Gastrocnemius medialis (tissue), 4 donors: Measurements from ENCODE around the gene USF3. TPM values are rescaled to one million over a fixed set of nuclear protein-coding genes. Genes with fewer than 3 reads are reported as not detected.

Experiments used
- ATAC-seq, 2 donors: fragments of 150-250 bp; one replicate each; pipeline ENCODE4 v1.9.1; 2016
- DNase-seq, 2 donors: peaks; one replicate each; pipeline ENCODE4 v3.0.0-alpha.2; 2019
- H3K27ac ChIP-seq, 4 donors: fragments of 200-600 bp; sonication (generic); 1 replicate in 1 of 4; 2 replicates in 3 of 4; pipeline ENCODE4 v1.5.1; 2016 to 2018; ENCODE audit warnings: mild to moderate bottlenecking in 2 of 4, moderate library complexity in 1 of 4
- H3K27me3 ChIP-seq, 3 donors: fragments of 200-600 bp; sonication (generic) in 2 of 3; 1 replicate in 1 of 3; 2 replicates in 2 of 3; pipeline versions ENCODE4 v1.5.1 to v1.6.0; 2016 to 2019; ENCODE audit warnings: mild to moderate bottlenecking in 1 of 3, moderate library complexity in 1 of 3
- H3K36me3 ChIP-seq, 2 donors: fragments of 200-600 bp; sonication (generic) in 1 of 2; one replicate each; pipeline ENCODE4 v1.5.1; 2017 to 2018
- H3K4me1 ChIP-seq, 2 donors: fragments of 200-600 bp; sonication (generic) in 1 of 2; one replicate each; pipeline ENCODE4 v1.5.1; 2016 to 2017; ENCODE audit warnings: mild to moderate bottlenecking in 2 of 2
- H3K4me3 ChIP-seq, 4 donors: fragments of 200-600 bp; sonication (generic) in 3 of 4; 1 replicate in 1 of 4; 2 replicates in 3 of 4; pipeline ENCODE4 v1.5.1; 2016 to 2019; ENCODE audit warnings: mild to moderate bottlenecking in 2 of 4
- H3K9me3 ChIP-seq, 3 donors: fragments of 200-600 bp; sonication (generic) in 2 of 3; 1 replicate in 1 of 3; 2 replicates in 2 of 3; pipeline ENCODE4 v1.5.1; 2016 to 2019
- POLR2A ChIP-seq, 2 donors: fragments of 450-650 bp; IDR thresholded peaks; one replicate each; pipeline ENCODE4 v1.6.1; 2017; ENCODE audit warnings: antibody characterized with exemption in 2 of 2, mild to moderate bottlenecking in 2 of 2, moderate library complexity in 2 of 2
- in situ Hi-C, 4 donors: fragments of 200-750 bp; cut with MboI; loops; one replicate each; pipeline versions ENCODE4 v1.15.0 to v1.8.0; 2017; ENCODE audit warnings: low sequenced_read_pairs in 4 of 4
- intact Hi-C: fragments of 100-400 bp; cut with DNase I; formaldehyde crosslinking; loops from one replicate; pipeline ENCODE4 v1.15.1; 2023; ENCODE audit warnings: low total_unique reads
- total RNA-seq, 4 donors: library from RNA; depleted of rRNA; stranded (reverse); fragments of >200 nt; gene quantifications; one replicate each; pipeline versions ENCODE4 v1.1.0 to v1.2.3, GENCODE V29; 2016
- TF ChIP-seq, protein P1 (sequence below), 5 experiments: fragments of 450-650 bp in 3 of 5; fragments of 200-600 bp in 2 of 5; sonication (generic) in 2 of 5; IDR thresholded peaks in 4 of 5; conservative IDR thresholded peaks in 1 of 5; 1 replicate in 4 of 5; 2 replicates in 1 of 5; pipeline ENCODE4 v1.5.1; 2016 to 2019; ENCODE audit warnings: antibody characterized with exemption in 5 of 5, mild to moderate bottlenecking in 3 of 5, moderate library complexity in 3 of 5

The USF3 gene, protein sequence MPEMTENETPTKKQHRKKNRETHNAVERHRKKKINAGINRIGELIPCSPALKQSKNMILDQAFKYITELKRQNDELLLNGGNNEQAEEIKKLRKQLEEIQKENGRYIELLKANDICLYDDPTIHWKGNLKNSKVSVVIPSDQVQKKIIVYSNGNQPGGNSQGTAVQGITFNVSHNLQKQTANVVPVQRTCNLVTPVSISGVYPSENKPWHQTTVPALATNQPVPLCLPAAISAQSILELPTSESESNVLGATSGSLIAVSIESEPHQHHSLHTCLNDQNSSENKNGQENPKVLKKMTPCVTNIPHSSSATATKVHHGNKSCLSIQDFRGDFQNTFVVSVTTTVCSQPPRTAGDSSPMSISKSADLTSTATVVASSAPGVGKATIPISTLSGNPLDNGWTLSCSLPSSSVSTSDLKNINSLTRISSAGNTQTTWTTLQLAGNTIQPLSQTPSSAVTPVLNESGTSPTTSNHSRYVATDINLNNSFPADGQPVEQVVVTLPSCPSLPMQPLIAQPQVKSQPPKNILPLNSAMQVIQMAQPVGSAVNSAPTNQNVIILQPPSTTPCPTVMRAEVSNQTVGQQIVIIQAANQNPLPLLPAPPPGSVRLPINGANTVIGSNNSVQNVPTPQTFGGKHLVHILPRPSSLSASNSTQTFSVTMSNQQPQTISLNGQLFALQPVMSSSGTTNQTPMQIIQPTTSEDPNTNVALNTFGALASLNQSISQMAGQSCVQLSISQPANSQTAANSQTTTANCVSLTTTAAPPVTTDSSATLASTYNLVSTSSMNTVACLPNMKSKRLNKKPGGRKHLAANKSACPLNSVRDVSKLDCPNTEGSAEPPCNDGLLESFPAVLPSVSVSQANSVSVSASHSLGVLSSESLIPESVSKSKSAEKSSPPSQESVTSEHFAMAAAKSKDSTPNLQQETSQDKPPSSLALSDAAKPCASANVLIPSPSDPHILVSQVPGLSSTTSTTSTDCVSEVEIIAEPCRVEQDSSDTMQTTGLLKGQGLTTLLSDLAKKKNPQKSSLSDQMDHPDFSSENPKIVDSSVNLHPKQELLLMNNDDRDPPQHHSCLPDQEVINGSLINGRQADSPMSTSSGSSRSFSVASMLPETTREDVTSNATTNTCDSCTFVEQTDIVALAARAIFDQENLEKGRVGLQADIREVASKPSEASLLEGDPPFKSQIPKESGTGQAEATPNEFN (N-terminal part only)
- 10 to 100 TPM; 35.7 to 49.6 (median 40.1) TPM for total RNA-seq

DNA sequence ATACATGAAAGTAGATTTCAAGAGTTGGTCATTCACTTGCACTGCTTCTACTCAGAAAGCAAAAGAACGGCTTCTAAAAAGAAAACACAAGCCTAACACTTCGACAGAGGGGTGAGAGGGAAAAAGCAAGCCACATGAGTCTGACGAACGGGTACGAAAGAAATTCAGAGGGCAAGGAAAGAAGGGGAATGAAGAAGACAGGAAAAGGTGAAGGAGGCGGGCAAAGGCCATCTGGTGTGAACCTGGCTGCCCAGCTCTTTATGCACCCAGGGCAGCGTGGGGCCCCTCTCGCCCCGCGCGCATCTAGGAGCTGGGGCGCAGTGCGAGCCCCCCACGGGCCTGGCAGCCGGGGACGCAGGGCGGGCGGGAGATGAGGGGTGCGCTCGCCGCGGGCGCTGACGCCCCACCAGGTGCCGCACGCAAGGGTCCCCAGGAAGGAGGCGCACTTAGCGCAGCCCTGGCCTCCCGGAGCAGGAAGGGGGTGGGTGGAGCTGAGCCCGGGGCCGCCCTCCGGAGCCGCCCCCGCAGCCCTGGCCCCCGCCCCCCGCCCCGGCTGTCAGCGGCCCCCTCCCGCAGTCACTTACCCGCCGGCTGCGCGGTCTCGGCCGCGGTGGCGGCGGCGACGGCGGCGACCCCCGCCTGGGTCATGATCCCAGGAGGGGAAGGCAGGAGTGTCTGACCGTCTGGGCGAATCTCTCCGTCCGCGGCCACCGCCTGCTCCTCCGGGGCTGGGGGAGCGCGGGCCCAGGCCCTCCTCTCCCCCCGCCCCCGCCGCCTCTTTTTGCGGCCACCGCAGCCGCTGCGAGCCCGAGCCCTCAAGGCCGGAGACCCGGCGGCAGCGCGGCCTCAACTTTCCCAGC is at the start of gene USF3:
TSS of gene USF3 (minus strand) at position 857 of the 860 bp plus-strand sequence. CDS start 21,764 bp downstream, outside the sequence.
- Histone ChIP-seq H3K9me3 (no peaks in the 10 kb centered on the region), H3K27me3 (no peaks in the 10 kb centered on the region), H3K4me1 (peaks cover 57 to 60% of the 10 kb centered on the region in 2 donors), H3K36me3 (no peaks in the 10 kb centered on the region), H3K4me3 (peak within 1 kb of the TSS; percentile 76 to 91 (median 81)), H3K27ac (peak within 1 kb of the TSS; percentile 95 to 99 (median 96))
- ATAC-seq, result peak; percentile 58 to 69
- peak; percentile 61 to 73 for DNase-seq
- in situ Hi-C loops (loop anchor here in 1 of 4 donors (5.0 to 10.0 kb wide), 2 partner anchors 51 to 181 kb away; partner anchors contain the start of genes ATP6V1A, NAA50 and SPICE1), intact Hi-C loops (loop anchor here (2.0 to 5.0 kb wide), 5 partner anchors 35 to 679 kb away; partner anchors contain the start of genes CCDC191 and QTRT2)
- TF ChIP-seq, protein P1, sequence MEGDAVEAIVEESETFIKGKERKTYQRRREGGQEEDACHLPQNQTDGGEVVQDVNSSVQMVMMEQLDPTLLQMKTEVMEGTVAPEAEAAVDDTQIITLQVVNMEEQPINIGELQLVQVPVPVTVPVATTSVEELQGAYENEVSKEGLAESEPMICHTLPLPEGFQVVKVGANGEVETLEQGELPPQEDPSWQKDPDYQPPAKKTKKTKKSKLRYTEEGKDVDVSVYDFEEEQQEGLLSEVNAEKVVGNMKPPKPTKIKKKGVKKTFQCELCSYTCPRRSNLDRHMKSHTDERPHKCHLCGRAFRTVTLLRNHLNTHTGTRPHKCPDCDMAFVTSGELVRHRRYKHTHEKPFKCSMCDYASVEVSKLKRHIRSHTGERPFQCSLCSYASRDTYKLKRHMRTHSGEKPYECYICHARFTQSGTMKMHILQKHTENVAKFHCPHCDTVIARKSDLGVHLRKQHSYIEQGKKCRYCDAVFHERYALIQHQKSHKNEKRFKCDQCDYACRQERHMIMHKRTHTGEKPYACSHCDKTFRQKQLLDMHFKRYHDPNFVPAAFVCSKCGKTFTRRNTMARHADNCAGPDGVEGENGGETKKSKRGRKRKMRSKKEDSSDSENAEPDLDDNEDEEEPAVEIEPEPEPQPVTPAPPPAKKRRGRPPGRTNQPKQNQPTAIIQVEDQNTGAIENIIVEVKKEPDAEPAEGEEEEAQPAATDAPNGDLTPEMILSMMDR (IDR thresholded peaks at IDR 0.05 in 4 of 5, conservative IDR thresholded peaks at IDR 0.05 in 1 of 5), result peak in 1 of 5 experiments; percentile 21
- peak; percentile 64 to 72 for TF ChIP-seq POLR2A (IDR thresholded peaks at IDR 0.05)

DNA sequence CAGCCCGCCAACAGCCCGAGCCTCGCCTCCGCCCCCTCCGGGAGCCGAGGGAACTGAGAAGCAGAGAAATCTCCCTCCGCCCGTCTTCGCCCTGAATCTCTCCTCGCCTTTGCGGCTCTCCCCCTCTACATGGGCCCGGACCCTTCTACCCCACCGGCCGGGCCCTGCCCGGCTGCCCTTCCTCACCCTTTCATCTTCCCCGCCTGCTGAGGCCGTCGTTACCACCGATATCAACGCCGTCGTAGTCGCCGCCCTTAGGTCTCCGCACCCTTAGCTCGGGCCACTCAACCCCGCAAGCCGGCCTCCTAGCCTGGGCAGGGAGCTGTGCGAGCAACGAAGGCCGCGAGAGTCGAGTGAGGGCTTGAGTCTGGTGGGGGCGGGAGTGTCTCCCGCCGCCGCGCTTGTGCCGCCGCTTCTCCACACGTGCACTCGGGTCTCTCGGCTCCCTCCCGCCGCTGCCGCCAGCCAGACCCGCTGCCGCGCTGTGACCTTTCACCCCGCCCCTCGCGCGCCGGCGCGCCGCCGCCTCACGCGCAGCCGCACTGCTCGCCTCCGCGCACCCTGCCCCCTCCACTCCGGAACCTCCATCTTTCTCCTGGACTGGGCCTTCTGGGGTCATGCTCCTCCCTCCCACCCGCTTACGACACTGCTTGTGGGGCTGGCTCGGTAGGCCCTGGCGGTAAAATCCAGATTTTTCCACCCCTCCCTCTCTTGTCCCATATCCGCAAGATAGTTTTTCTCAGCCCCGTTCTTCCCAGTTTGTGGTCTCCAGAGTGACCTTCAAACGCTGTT is 49.5 kb upstream of the USF3 start, which contains the start of gene NAA50:
TSS of gene NAA50 (minus strand) at position 494 of the 792 bp plus-strand sequence. CDS start at position 194, 300 bp downstream.
- H3K4me1 ChIP-seq, result peaks cover 57 to 62% of the 10 kb centered on the region in 2 donors
- intact Hi-C loops, result loop anchor here (1.0 to 5.0 kb wide), 9 partner anchors 49 to 1401 kb away; partner anchors contain the start of genes ATG3, CCDC191, QTRT2 and SLC35A5
- peak; percentile 77 to 78 for ATAC-seq

More for the DNA sequence above, 49.5 kb upstream of the USF3 start, which contains the start of gene NAA50:
- no peaks in the 10 kb centered on the region for H3K9me3 ChIP-seq
- in situ Hi-C loops, result loop anchor here (5.0 to 25.0 kb wide), 5 partner anchors 49 to 316 kb away; partner anchors contain the start of genes SPICE1 (in 3 of the 4), CCDC191 (in 2 of the 4), QTRT2 (in 2 of the 4) and USF3 (in 1 of the 4)
- peak; percentile 91 to 93 for DNase-seq
- H3K4me3 ChIP-seq, result peak within 1 kb of the TSS; percentile 87 to 97 (median 92)
- H3K27ac ChIP-seq, result peak within 1 kb of the TSS; percentile 97 to 100 (median 98)
- no peaks in the 10 kb centered on the region for H3K27me3 ChIP-seq
- TF ChIP-seq, protein P1 (IDR thresholded peaks at IDR 0.05 in 4 of 5, conservative IDR thresholded peaks at IDR 0.05 in 1 of 5), result peak in 2 of 5 experiments; percentile 15 to 27
- peak; percentile 94 to 96 for TF ChIP-seq POLR2A (IDR thresholded peaks at IDR 0.05)
- no peaks in the 10 kb centered on the region for H3K36me3 ChIP-seq
